IPS-15b (cell line): Measurements from ENCODE around the gene BACE1.
"Not testable (repeated sequence)": the region's sequence is repeated elsewhere in the genome, so short reads cannot be mapped to it uniquely, and the experiment has no call there.

Experiments used
- H3K27me3 ChIP-seq: one replicate; pipeline ENCODE4 v1.6.1; 2013; ENCODE audit warnings: low read length; ENCODE audit not compliant: control insufficient read depth, insufficient read depth
- H3K36me3 ChIP-seq: one replicate; pipeline ENCODE4 v1.6.1; 2013; ENCODE audit warnings: low read length; ENCODE audit not compliant: control insufficient read depth, insufficient read depth
- H3K4me1 ChIP-seq: one replicate; pipeline ENCODE4 v1.6.1; 2013; ENCODE audit warnings: mild to moderate bottlenecking, low read length; ENCODE audit not compliant: control insufficient read depth, insufficient read depth
- H3K4me3 ChIP-seq: one replicate; pipeline ENCODE4 v1.5.1; 2013; ENCODE audit warnings: low read depth, low read length
- H3K9ac ChIP-seq: one replicate; pipeline ENCODE4 v1.6.1; 2013; ENCODE audit warnings: low read depth, mild to moderate bottlenecking, low read length
- H3K9me3 ChIP-seq: one replicate; pipeline ENCODE4 v1.6.1; 2013; ENCODE audit warnings: mild to moderate bottlenecking, low read length; ENCODE audit not compliant: control insufficient read depth, insufficient read depth

The BACE1 gene

DNA sequence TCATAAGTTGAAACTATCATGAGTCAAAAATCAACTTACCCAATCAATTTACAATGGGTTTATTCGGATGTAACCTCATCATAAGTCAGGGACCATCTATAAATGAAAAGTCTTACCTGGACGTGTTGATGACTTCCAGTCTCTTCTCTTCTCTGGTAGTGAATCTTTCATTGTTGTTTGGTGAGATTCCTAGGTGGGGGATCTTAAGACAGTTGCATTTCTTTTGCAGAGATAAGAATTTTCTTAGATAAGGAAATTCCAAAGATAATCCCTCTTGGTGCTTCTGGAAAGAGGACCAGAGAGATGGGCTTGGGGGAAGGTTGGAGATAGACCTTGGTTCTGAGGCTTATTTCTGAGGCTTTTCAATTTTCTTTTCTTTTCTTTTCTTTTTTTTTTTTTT is 46.2 kb downstream of the BACE1 start:
- Histone ChIP-seq H3K36me3 (peaks cover 2% of the 10 kb centered on the region), H3K4me1 (no peaks in the 10 kb centered on the region), H3K9ac (no peak overlapping the region), H3K4me3 (no peak overlapping the region), H3K27me3 (peaks cover 4% of the 10 kb centered on the region), H3K9me3 (no peaks in the 10 kb centered on the region)

DNA sequence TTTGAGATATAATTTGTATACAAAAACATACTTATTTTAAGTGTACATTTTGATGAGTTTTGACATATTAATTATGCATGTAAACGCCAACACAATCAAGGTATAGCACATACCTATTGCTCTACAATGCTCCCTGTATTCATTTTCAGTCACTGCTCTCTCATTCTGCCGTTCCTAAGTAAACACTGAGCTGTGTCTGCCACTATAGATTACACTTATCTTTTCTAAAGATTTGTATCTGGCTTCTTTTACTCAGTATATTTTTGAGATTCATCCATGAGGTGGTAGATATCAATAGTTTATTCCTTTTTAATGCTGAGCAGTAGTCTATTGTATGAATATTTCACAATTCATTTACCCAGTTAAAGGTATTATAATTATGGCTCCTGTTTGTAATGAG is 50.3 kb downstream of the BACE1 start:
- Histone ChIP-seq H3K9me3 (no peaks in the 10 kb centered on the region), H3K4me3 (no peak overlapping the region), H3K4me1 (no peaks in the 10 kb centered on the region), H3K27me3 (peaks cover 4% of the 10 kb centered on the region), H3K36me3 (peaks cover 4% of the 10 kb centered on the region), H3K9ac (no peak overlapping the region)

DNA sequence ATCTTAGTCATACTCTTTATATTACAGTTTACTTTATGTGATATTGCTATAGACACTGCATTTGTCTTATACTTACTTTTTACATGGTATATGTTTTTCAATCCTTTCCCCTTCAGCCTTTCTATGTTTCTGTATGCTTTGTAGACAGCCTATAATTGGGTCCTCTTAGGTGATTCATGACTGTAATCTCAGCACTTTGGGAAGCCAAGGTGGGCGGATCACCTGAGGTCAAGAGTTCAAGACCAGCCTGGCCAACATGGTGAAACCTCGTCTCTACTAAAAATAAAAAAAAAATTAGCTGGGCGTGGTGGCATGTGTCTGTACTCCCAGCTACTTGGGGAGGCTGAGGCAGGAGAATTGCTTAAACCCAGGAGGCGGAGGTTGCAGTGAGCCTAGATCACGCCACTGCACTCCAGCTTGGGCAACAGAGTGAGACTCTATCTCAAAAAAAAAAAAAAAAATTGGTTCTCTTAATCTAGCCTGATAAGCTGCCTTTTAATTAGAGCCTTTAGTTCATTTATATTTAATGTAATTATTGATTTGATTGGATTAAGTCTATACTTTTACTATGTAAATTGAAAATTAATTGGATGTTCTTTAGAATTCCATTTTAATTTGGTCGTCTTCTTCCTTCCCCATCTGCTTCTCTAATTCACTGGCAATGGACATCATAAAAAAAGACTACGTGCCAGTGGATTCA is 51.3 kb downstream of the BACE1 start:
- H3K36me3 ChIP-seq, H3K9ac ChIP-seq, H3K4me3 ChIP-seq, H3K27me3 ChIP-seq, H3K4me1 ChIP-seq, H3K9me3 ChIP-seq: not testable (repeated sequence)

DNA sequence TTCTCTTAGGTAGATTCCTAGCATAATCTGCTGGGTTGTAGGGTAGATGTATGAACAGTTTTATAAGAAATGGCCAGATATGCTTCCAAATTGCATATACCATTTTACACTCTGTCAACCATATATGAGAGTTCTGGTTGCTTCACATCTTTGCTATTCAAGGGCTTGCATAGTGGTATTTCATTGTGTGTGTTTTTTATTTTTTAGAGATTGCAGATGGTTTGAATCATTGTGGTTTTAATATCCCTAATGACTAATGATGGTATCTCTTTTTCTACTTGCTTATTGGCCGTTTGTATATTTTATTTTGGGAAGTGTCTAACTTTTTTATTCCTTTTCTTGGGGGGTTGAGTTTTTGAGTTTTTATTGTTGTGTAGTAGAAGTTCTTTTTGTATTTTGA is 56.6 kb downstream of the BACE1 start:
- H3K4me3 ChIP-seq, result no peak overlapping the region
- no peak overlapping the region for H3K9ac ChIP-seq
- H3K4me1 ChIP-seq, result no peaks in the 10 kb centered on the region
- H3K9me3 ChIP-seq, result no peaks in the 10 kb centered on the region
- peaks cover 5% of the 10 kb centered on the region for H3K36me3 ChIP-seq
- no peaks in the 10 kb centered on the region for H3K27me3 ChIP-seq

DNA sequence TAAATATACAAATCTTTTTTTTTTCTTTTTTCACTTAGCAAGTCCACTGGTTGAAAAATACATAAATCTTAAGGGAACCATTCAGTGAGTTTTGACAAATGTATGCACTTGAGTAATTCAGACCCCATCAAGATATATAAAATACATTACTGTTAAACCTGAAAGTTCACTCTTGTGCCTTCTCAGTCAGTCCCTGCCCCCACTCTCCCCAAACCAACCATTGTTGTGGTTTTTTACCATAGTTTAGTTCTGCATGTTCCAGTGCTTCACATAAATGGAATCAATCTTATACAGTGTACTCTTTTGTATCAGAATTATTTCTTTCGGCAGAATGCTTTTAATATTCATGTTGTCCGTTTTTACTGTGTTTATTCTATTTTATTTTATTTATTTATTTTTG is 57.5 kb downstream of the BACE1 start:
- Histone ChIP-seq H3K36me3 (peaks cover 5% of the 10 kb centered on the region), H3K27me3 (no peaks in the 10 kb centered on the region), H3K9me3 (no peaks in the 10 kb centered on the region), H3K4me1 (no peaks in the 10 kb centered on the region), H3K4me3 (no peak overlapping the region), H3K9ac (no peak overlapping the region)

DNA sequence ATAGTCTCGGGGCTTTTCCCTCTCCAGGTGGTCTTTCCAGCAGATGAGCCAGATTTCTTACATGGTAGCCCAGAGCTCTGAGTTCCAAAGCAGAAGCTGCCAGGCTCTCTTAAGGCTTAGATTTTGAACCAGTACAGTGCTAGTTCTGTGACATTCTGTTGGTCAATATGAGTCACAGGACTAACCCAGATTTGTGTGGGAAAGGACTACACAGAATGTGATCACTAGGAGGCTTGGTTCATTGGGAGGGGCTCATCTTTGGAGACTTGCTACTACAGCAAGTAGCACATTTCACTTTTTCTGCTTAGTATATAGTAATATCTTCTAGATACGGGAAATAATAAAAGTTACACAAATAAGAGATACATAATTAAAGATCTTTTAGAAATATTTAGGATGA is 59.5 kb downstream of the BACE1 start:
- Histone ChIP-seq H3K27me3 (no peaks in the 10 kb centered on the region), H3K9ac (no peak overlapping the region), H3K4me3 (no peak overlapping the region), H3K9me3 (no peaks in the 10 kb centered on the region), H3K36me3 (peaks cover 3% of the 10 kb centered on the region), H3K4me1 (no peaks in the 10 kb centered on the region)

DNA sequence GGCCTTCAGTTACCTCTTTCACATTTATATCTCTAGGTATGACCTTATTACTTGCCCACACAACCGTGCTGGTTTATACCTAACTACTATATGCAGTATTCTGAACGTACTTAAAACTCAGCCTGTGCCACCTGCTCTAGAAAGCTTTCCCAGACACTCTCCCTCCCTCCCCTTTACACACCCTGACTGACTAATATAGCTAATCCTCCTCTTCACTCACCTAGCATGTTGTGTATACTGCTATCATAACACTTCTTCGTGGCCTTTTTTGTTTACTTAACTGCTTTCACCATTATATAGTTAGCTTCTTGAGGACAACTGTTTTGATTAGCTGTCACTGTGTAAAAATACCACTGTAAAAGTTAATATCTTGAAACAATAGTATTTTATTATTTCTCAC is 60.1 kb downstream of the BACE1 start:
- H3K4me3 ChIP-seq, result no peak overlapping the region
- H3K4me1 ChIP-seq, result no peaks in the 10 kb centered on the region
- no peak overlapping the region for H3K9ac ChIP-seq
- no peaks in the 10 kb centered on the region for H3K27me3 ChIP-seq
- H3K36me3 ChIP-seq, result peaks cover 3% of the 10 kb centered on the region
- no peaks in the 10 kb centered on the region for H3K9me3 ChIP-seq

DNA sequence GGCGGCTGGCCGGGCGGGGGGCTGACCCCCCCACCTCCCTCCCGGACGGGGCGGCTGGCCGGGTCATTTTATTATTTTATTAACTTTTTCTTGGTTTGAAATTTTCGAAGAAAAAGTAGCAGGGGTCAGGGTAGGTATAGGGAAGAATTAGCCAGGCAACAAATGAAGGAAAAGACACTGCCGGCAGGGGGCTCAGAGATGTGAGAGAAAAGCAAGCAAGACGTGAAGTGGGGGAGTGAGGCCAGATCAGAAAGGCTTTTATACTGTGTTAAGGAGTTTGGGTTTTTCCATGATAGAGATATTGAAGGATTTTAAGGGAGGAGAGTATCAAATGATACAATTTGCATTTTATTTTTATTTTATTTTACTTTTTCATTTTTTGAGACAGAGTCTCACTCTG is 64.5 kb downstream of the BACE1 start:
- no peak overlapping the region for H3K4me3 ChIP-seq
- no peaks in the 10 kb centered on the region for H3K27me3 ChIP-seq
- H3K4me1 ChIP-seq, result no peaks in the 10 kb centered on the region
- H3K36me3 ChIP-seq, result peaks cover 3% of the 10 kb centered on the region
- no peaks in the 10 kb centered on the region for H3K9me3 ChIP-seq
- H3K9ac ChIP-seq, result no peak overlapping the region

DNA sequence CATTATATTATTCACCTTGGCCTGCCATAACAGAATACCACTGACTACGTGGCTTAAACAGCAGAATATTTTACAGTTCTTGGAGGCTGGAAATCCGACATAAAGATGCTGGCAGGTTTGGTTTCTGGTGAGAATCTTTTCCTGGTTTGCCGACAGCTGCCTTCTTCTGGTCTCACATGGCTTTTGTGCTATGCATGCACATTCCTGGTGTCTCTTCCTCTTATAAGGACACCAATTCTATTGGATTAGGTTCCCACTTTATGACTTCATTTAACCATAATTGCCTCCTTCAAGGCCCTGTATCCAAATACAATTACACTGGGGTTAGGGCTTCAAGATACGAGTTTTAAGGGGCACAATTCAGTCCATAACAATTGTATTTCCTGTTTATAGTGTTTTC is 66.5 kb downstream of the BACE1 start:
- H3K9ac ChIP-seq, result no peak overlapping the region
- no peak overlapping the region for H3K4me3 ChIP-seq
- H3K9me3 ChIP-seq, result no peaks in the 10 kb centered on the region
- H3K27me3 ChIP-seq, result no peaks in the 10 kb centered on the region
- H3K4me1 ChIP-seq, result no peaks in the 10 kb centered on the region
- no peaks in the 10 kb centered on the region for H3K36me3 ChIP-seq

DNA sequence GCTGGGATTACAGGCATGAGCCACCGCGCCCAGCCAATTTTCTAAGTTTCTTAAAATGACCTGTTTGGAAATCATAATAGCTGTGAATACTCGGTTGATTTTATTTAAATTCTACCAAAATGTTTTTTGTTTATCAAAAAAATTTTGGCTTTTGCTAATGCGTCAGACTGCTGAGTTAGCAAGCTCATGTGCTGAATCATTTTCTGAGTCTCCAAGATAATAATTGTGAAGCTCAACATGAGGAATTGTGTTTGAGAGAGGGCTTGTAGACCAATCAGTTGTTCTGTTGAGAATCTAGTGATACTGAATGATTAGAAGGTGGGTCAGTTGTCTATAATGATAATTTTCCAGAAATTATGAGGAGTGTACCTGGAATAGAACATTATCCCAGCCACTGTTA is 67.7 kb downstream of the BACE1 start:
- H3K27me3 ChIP-seq, result no peaks in the 10 kb centered on the region
- H3K9me3 ChIP-seq, result no peaks in the 10 kb centered on the region
- H3K4me3 ChIP-seq, result no peak overlapping the region
- H3K9ac ChIP-seq, result no peak overlapping the region
- peaks cover 8% of the 10 kb centered on the region for H3K36me3 ChIP-seq
- H3K4me1 ChIP-seq, result no peaks in the 10 kb centered on the region

DNA sequence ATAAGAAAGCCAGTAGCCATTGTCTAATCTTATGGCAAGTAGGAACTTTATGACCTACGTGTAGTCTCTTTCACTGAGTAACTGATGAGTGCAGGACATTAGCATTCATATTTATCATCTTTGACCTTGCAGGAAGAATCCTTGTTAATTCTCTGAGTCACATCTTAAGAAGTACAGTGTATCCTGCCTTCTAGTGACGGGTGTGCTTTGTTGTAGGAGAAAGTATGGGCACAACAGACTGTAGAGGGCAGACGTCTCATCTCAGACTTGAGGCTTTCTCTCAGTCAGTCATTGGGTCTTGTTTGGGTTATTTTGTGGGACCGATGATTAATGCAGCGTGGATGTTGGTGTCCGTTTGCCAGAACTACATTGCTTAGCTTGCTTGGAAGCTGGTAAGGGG is 76.8 kb downstream of the BACE1 start:
- no peaks in the 10 kb centered on the region for H3K4me1 ChIP-seq
- no peak overlapping the region for H3K9ac ChIP-seq
- H3K4me3 ChIP-seq, result no peak overlapping the region
- H3K36me3 ChIP-seq, result peaks cover 11% of the 10 kb centered on the region
- no peaks in the 10 kb centered on the region for H3K27me3 ChIP-seq
- H3K9me3 ChIP-seq, result no peaks in the 10 kb centered on the region

DNA sequence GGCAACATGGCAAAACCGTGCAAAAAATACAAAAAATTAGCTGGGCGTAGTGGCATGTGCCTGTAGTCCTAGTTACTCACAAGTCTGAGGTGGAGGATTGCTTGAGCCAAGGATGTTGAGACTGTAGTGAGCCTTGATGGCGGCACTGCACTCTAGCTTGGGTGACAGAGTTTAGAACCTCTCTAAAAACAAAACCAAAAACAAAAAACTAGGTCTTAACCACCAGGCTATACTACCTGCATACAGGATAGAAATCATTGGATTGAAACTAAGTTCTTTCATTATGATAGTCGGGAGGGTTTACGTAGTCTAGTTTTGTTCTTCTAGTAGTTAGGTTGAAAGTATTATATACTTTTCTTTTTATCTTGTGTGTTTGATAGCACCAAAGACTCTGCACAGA is 77.8 kb downstream of the BACE1 start:
- H3K9ac ChIP-seq, result no peak overlapping the region
- peaks cover 5% of the 10 kb centered on the region for H3K4me1 ChIP-seq
- no peaks in the 10 kb centered on the region for H3K9me3 ChIP-seq
- H3K4me3 ChIP-seq, result no peak overlapping the region
- no peaks in the 10 kb centered on the region for H3K27me3 ChIP-seq
- H3K36me3 ChIP-seq, result peaks cover 4% of the 10 kb centered on the region
